ENCODE measurements around the gene ELL3.
"Not testable (repeated sequence)": the region's sequence is repeated elsewhere in the genome, so short reads cannot be mapped to it uniquely, and the experiment has no call there.

The ELL3 gene

DNA sequence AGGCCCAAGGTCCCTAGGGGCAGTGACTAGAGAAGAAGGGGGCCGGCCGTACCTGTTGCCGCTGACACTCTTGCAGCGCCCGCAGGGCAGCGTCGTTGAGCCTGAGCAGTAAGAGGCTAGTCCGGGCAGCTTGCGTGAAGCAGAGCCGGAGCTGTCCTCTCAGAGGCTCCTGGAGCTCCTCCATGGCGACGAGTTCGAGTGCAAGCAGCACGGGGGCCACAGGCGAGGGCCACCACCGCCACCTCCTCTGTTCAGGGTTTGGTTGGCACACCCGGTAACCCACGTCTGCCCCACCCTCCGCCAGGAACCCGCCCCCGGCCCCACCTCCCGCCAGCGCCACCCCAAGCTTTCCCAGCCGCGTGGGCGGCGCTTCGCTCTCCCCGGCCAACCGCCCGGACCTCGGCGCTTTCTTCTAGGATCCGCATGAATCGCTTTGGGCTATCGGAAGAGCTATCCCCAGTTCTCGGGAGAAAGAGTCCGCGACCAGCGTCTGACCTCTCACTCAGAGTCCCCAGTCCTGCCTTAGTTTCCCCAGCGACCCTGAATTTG, at the start of gene ELL3:
Gene ELL3, minus strand, starts transcription at position 249 of the 549 bp plus-strand sequence. Its CDS starts 65 bp downstream, at position 184.
- peak; percentile 58 for DNase-seq (ENCODE audit: low read depth)

GRCh38 chr15:43826029-43826507, 49.3 kb upstream of the ELL3 start:
- DNase-seq (ENCODE audit: low read depth), result no peak

GRCh38 chr15:43825305-43825704, 48.5 kb upstream of the ELL3 start:
- not testable (repeated sequence) for DNase-seq (ENCODE audit: low read depth)

- DNase-seq (ENCODE audit: low read depth), result peak; percentile 86
Observed at GRCh38 chr15:43824302-43825246, 47.8 kb upstream of the ELL3 start, which contains the start of gene MFAP1. MFAP1 (minus strand) TSS chr15:43824690; CDS start chr15:43824569, 121 bp downstream.

- DNase-seq (ENCODE audit: low read depth), result no peak
Observed at GRCh38 chr15:43821505-43821904, 44.7 kb upstream of the ELL3 start.

GRCh38 chr15:43815064-43815463, 38.3 kb upstream of the ELL3 start:
- DNase-seq (ENCODE audit: low read depth), result not testable (repeated sequence)

- DNase-seq (ENCODE audit: low read depth), result no peak
Observed at GRCh38 chr15:43808960-43809678, 32.4 kb upstream of the ELL3 start.

DNA sequence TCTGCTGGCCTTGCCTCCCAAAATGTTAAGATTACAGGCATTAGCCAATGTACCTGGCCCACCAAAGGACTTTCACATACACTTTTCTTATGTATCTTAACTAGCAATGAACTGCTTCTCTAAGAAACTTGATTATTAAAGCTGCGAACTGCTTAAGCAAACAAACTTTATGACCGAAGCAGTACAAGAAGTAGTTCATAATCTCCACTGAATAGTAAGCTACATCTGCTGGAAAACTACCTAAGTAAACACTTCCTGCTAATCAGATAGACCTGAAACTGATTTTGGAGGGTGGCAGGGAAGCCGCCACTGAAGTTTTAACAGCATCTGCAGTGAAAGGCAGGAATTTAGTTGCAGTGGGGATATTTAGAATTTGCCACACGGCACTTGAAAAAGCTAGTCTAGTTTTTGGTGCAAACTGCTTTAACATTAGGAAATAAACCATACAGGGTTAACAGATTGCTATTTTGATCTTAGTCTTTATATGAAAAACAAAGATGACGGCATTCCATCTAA, 31.7 kb upstream of the ELL3 start:
- DNase-seq (ENCODE audit: low read depth), result no peak

- not testable (repeated sequence) for DNase-seq (ENCODE audit: low read depth)
Observed at GRCh38 chr15:43802676-43803075, 25.9 kb upstream of the ELL3 start.

DNA sequence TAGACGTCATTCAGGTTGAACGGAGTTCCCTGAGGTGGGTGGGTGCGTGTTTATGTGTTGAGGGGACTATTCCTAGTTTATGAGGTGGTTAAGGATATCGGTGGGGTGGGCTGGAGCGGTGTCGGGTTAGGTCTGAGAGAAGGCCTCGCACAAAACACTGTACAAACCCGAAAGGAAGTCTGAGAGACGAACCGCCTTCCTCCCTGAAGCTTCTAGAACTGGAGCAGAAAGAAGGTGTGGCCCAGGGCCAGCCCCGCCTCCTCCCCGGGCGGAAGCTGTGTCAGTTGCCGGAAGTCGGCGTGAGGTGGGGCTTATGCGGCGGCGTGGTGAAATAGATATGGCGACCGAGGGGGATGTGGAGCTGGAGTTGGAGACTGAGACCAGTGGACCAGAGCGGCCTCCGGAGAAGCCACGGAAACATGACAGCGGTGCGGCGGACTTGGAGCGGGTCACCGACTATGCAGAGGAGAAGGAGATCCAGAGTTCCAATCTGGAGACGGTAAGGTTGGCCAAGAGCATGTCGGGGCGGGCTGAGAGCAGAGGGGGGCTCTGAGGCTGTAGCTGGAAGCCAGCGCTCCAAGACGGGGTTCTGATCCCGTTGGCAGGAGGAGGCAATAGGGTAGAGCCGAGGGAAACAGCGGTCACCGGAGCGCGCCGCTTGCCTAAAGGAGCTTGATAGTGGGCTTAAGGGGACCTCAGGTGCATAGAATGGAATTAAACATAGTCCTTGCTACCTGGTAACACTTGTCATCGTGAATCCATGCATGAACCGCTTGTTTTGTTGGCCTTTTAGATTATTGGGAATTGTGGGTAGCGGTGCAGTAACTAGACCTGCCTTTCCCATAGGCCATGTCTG, 23.7 kb upstream of the ELL3 start, which contains the start of gene HYPK:
Gene HYPK, plus strand, starts transcription at position 314 of the 856 bp plus-strand sequence. Its CDS starts 24 bp downstream, at position 338.
- DNase-seq (ENCODE audit: low read depth), result peak; percentile 85

- DNase-seq (ENCODE audit: low read depth), result no peak
Observed at GRCh38 chr15:43799945-43800285, 23.1 kb upstream of the ELL3 start, which contains the start of gene SERINC4. SERINC4 (minus strand) TSS chr15:43800220; CDS start chr15:43799986, 234 bp downstream.

DNA sequence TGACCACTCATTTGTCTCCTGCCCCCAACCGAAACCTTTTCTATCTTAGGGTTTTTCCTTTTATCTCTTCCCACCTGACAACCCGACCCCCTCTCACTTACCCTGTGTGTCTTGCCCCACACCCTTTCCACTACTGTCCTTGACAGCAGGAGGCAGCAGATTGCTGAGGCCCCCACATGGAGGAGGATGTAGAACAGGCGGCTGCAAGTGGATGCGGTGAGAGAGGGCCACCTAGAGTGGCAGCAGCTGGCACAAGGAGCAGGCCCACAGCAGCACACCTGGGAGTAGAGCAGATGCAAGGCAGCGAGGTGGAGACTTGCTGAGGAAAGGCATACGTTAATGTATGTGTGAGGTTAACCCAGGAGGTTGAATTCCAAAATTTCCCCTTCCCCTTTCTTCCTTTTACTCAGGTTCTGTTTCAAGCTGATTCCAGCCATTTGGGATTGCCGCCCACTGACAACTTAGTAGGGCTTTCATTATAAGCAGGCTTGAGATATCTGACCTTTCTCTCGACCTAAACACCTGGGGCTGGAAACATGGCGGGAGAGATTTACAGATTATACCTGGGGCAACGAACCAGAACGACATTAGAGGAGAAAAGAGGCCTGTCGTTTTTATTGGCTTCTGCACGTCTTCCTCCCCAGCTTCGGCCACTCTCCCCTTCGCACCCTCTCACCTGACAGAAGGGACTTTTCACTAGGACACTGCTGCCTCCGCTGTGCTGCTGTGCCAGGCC, 22.6 kb upstream of the ELL3 start:
- DNase-seq (ENCODE audit: low read depth), result no peak

DNA sequence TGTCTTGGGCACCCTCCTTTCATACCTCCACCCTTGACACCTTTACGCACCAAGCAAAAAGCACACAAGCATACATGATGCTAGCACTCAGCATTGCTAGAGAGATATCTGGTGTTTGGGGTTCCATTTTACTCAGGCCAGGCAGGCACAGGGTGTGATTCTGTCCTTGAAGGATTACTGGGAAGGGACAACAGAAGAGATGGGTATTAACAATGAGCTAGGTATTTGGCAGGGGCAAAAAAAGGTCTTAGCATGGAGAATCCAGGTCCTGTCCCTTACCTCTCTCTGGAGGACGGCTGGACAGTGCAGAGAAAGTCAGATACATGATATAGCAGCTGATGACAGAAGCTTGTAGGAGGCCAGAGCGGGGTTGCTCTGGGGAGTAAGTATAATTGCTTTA, 19.8 kb upstream of the ELL3 start:
- no peak for DNase-seq (ENCODE audit: low read depth)

GRCh38 chr15:43795997-43796396, 19.2 kb upstream of the ELL3 start:
- no peak for DNase-seq (ENCODE audit: low read depth)

DNA sequence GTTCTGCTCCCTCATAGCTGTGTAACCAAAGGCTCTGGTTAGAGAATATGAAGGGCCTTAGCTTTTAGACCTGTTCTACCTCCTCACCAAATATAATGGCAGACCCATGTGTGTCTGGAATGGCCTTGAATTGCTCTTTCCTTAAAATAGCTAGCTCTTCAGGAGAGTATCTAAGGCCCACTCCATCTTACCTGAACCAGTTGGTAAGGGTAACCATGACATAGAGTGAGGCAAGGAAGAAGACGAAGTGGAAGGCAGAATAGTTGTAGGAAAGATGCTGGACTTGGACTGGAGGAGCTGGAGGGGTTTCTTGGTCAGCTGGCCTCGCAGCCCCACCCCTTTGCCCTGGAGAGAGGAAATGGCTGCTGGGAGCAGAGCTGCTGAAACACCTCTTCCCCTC, 18.4 kb upstream of the ELL3 start:
- DNase-seq (ENCODE audit: low read depth), result no peak

- DNase-seq (ENCODE audit: low read depth), result no peak
Observed at GRCh38 chr15:43794269-43795037, 17.7 kb upstream of the ELL3 start.

DNA sequence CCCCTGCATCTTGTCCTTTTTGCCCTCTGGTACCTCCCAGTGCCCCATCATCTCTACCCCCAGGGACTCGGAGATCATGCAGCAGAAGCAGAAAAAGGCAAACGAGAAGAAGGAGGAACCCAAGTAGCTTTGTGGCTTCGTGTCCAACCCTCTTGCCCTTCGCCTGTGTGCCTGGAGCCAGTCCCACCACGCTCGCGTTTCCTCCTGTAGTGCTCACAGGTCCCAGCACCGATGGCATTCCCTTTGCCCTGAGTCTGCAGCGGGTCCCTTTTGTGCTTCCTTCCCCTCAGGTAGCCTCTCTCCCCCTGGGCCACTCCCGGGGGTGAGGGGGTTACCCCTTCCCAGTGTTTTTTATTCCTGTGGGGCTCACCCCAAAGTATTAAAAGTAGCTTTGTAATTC, 16.9 kb upstream of the ELL3 start:
- no peak for DNase-seq (ENCODE audit: low read depth)

DNA sequence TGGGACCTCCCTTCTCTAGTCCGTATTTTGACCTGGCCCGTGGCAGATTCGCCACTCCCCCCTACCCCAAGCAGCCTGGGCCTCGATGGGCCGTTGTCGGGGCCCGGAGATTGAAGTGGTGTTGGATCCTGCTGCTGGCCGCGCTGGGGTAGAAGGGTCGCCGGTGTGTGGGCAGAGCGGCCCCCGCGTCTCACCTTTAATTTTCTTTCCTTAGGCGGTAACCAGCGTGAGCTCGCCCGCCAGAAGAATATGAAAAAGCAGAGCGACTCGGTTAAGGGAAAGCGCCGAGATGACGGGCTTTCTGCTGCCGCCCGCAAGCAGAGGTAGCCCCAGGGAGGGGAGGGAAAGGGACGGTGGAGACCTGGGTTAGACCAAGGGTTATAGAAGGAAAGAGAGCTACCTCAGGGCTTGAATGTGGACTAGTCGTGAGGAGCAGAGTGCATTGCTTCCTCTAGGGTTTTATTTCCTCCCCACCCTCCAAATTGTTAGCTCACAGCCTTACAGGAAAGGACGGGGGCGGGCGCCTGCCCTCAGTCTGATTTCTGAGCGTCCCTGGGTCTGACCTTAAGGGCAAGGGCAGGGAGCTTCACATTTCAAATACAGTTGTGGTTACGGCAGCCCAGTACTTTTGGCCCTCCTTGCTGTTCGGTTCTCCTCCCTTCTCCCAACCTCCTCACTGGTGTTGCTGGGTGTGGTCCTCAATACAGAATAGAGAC, 16.2 kb upstream of the ELL3 start:
- no peak for DNase-seq (ENCODE audit: low read depth)
